Measurements from ENCODE around the gene PGAP6. TPM values are rescaled to one million over a fixed set of nuclear protein-coding genes. Genes with fewer than 3 reads are reported as not detected.
A peak's percentile ranks its signal among the peaks of the same experiment; 100 is the strongest.

Gene PGAP6
- polyA plus RNA-seq, 2 of the 4 experiments (the other 2 are of a cell fraction): 25.9 to 38.1 TPM

GRCh38 chr16:337975-338575, 43.7 kb downstream of the PGAP6 start:
- H3K4me1 ChIP-seq: peaks cover 14% of the 10 kb centered on the region
- ATAC-seq (no peak), FAIRE-seq (no peak), DNase-seq (ENCODE audit: low read depth in 1 of 2, low spot score in 1 of 2) (no peak)
- no peak for TF ChIP-seq E2F6 (IDR thresholded peaks at IDR 0.05; ENCODE audit: borderline replicate concordance, low read depth)
- no peak for TF ChIP-seq HOXB5 (CRISPR knock-in tag; IDR thresholded peaks at IDR 0.05)
- no peak for TF ChIP-seq NR3C1 (IDR thresholded peaks at IDR 0.05)
- TF ChIP-seq RAD21 (conservative IDR thresholded peaks at IDR 0.05 in 1 of 2, IDR thresholded peaks at IDR 0.05 in 1 of 2): no peak
- no peak for TF ChIP-seq SREBF2 (IDR thresholded peaks at IDR 0.05)
- no peak for TF ChIP-seq JUNB (IDR thresholded peaks at IDR 0.05)
- no peak for TF ChIP-seq POLR2AphosphoS2 (conservative IDR thresholded peaks at IDR 0.05; ENCODE audit: low read length)
- TF ChIP-seq RCOR1 (IDR thresholded peaks at IDR 0.05; ENCODE audit: low read depth, low read length): no peak
- no peak for TF ChIP-seq REST (IDR thresholded peaks at IDR 0.05)
- no peak for TF ChIP-seq ZC3H11A (IDR thresholded peaks at IDR 0.05)
- POLR2A ChIA-PET: no interaction called here
- H3K9me3 ChIP-seq: no peaks in the 10 kb centered on the region
- no peak overlapping the region for H3K4me2 ChIP-seq
- CTCF ChIA-PET: interaction anchor here (0.9 to 1.6 kb wide), 2 partner anchors 109 to 156 kb away, joined by 3 to 5 read pairs; partner anchors contain the start of gene LUC7L
- WGBS (ENCODE audit: missing lambda C conversion rate): 87% methylated on average over 21 of the region's 21 CpGs
- no peak overlapping the region for H3K27ac ChIP-seq
- H3K4me3 ChIP-seq: no peak overlapping the region

GRCh38 chr16:337437-337836, 44.3 kb downstream of the PGAP6 start:
- no peak for FAIRE-seq
- ChIA-PET POLR2A (interaction anchor here (0.6 kb wide), 1 partner anchor 11 kb away, joined by 3 read pairs; no protein-coding TSS in a partner anchor), CTCF (interaction anchor here (0.6 to 1.6 kb wide), 5 partner anchors 25 to 272 kb away, joined by 3 to 7 read pairs (median 3); no protein-coding TSS in a partner anchor)
- Histone ChIP-seq H3K9me3 (no peaks in the 10 kb centered on the region), H3K4me1 (peaks cover 14% of the 10 kb centered on the region), H3K4me2 (no peak overlapping the region), H3K4me3 (no peak overlapping the region), H3K27ac (no peak overlapping the region)
- ATAC-seq: peak in 1 of 2 experiments; percentile 24; a peak in 1 of 6 replicates
- no peak for DNase-seq (ENCODE audit: low read depth in 1 of 2, low spot score in 1 of 2)
- WGBS (ENCODE audit: missing lambda C conversion rate): 90% methylated on average over 10 of the region's 10 CpGs
- TF ChIP-seq FOSB (CRISPR knock-in tag; IDR thresholded peaks at IDR 0.05) (no peak), NPAS2 (CRISPR knock-in tag; IDR thresholded peaks at IDR 0.05; ENCODE audit: borderline replicate concordance) (no peak), JUNB (IDR thresholded peaks at IDR 0.05) (no peak), CHD2 (IDR thresholded peaks at IDR 0.05; ENCODE audit: low read length, partially characterized antibody) (no peak), ZC3H11A (IDR thresholded peaks at IDR 0.05) (no peak), HES2 (IDR thresholded peaks at IDR 0.05) (no peak), RCOR1 (IDR thresholded peaks at IDR 0.05; ENCODE audit: low read depth, low read length) (no peak), RNF2 (IDR thresholded peaks at IDR 0.05; ENCODE audit: borderline replicate concordance, low read depth) (no peak), RFX5 (IDR thresholded peaks at IDR 0.05) (no peak), BHLHE40 (IDR thresholded peaks at IDR 0.05; ENCODE audit: low read depth, low read length) (no peak), MAFK (IDR thresholded peaks at IDR 0.05; ENCODE audit: partially characterized antibody) (no peak), REST (IDR thresholded peaks at IDR 0.05) (no peak), ATOH8 (CRISPR knock-in tag; IDR thresholded peaks at IDR 0.05; ENCODE audit: low read depth) (no peak), NFE2L2 (conservative IDR thresholded peaks at IDR 0.05; ENCODE audit: low read length) (no peak), CBX2 (IDR thresholded peaks at IDR 0.05; ENCODE audit: borderline replicate concordance, low read depth) (no peak), ZSCAN20 (CRISPR knock-in tag; IDR thresholded peaks at IDR 0.05) (no peak), HMGXB4 (CRISPR knock-in tag; IDR thresholded peaks at IDR 0.05; ENCODE audit: borderline replicate concordance) (no peak), NR3C1 (IDR thresholded peaks at IDR 0.05) (no peak)
